ENCODE results near the gene CCDC150.
"Not testable (repeated sequence)": the region's sequence is repeated elsewhere in the genome, so short reads cannot be mapped to it uniquely, and the experiment has no call there.

Gene CCDC150

DNA sequence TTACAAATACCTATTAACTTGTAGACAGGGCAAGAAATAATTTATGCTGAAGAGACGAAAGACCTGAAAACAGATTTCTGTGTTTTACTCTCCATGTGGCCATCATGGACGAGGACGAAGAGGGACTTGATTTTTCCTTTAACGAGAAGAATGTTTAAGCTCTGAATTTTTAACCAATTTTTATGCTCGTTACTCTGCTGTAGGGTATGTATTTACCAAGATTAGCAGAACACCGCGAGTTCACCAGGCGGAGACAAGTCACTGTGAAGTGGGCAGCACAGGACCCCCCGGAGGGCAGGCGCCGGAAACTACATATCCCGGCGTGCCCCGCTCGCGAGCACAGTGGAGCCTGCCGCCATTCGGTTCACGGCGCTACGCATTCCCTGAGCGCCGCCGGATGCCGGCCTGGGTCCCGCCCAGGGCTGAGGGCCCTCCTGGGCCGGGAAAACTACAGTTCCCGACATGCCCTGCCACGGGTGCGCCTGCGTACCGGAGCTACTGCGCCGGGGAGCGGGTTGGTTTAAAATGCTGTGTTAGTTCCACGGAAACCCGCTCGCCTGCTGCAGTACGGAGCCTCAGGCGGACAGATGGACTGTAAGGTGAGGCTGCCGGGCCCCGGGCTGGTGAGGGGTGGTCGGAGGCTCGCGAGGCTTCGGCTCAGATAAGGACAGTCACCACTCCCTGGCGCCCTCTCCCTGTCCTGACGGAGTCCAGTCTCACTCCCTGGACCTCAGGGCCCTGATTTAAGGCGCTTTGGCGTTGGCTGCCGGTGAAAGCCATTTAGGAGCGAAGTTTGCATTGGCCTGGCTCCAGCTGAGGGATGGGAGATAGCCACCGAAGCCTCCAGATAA is at the start of gene CCDC150:
Gene CCDC150 (plus strand): TSS at position 536 of the 851 bp plus-strand sequence. CDS start 52 bp downstream, at position 588.
- peak; percentile 94 for DNase-seq

GRCh38 chr2:196590286-196590685 is 49.2 kb upstream of the CCDC150 start:
- no peak for DNase-seq

GRCh38 chr2:196591004-196591403 is 48.5 kb upstream of the CCDC150 start:
- no peak for DNase-seq

DNA sequence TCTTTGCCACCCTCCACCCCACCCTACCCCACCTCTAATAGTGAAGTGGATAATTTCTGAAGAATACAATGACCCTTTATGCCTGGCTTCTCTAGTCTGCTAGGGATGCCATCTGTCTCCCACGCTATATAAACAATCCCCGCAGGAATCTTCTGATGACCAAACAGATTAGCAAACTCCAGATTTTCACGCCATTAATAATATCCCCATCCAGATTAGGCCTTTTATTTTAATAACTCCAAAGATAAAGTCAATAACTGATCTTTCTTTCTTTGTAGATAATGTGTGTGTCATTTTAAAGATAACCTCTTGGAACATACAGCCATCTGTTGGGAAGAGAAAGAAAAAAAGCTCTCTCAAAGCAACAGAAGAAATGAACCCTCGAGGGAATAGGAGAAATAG is 47.9 kb upstream of the CCDC150 start:
- no peak for DNase-seq

- DNase-seq, result no peak
Observed at GRCh38 chr2:196592331-196592910, 47.1 kb upstream of the CCDC150 start.

GRCh38 chr2:196592911-196593881 is 46.3 kb upstream of the CCDC150 start, which contains the start of gene HECW2:
Gene HECW2, minus strand, starts transcription at chr2:196593554.
- DNase-seq, result no peak

DNA sequence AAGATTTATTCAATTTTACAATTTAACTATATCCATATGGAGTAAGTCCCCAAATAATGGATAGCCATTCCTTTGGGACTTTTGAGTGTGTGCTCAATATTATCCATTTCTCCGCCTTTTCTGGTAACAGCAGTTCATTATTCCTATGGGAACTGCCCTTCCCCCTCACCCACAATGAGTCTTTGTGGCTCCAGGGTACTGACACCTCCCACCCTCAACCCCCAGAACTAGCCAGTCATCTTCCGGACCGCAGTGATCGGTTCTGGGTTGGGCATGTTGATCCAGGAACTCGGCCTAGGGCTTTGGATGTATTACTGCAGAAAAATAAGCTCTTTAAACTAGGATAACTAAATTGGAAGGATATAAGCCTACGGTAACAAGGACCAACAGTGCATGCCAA is 45.4 kb upstream of the CCDC150 start:
- no peak for DNase-seq

DNA sequence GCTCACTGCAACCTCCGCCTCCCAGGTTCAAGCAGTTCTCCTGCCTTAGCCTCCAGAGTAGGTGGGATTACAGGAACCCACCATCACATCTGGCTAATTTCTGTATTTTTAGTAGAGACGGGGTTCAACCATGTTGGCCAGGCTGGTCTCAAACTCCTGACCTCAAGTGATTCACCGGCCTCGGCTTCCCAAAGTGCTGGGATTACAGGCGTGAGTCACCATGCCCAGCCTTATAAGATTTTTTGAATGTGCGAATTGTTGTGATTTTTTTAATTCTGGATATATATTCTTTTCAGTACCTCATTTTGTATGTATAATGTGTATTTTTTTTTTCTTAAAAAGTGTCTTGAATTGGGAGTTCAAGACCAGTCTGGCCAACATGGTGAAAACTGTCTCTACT is 42.0 kb upstream of the CCDC150 start:
- no peak for DNase-seq

DNA sequence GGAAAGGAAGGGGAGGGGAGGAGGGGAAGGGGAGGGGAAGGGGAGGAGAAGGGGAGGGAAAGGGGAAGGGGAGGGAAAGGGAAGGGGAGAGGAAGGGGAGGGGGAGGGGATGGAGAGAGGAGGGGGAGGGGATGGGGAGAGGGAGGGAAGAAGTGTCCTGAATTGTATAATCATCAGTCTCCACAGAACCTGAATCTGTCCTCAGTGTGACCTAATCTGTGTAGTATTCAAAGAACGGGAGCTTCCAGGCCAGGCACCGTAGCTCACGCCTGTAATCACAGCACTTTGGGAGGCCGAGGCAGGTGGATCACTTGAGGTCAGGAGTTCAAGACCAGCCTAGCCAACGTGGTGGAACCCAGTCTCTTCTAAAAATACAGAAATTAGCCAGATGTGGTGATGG is 41.1 kb upstream of the CCDC150 start:
- DNase-seq, result no peak

DNA sequence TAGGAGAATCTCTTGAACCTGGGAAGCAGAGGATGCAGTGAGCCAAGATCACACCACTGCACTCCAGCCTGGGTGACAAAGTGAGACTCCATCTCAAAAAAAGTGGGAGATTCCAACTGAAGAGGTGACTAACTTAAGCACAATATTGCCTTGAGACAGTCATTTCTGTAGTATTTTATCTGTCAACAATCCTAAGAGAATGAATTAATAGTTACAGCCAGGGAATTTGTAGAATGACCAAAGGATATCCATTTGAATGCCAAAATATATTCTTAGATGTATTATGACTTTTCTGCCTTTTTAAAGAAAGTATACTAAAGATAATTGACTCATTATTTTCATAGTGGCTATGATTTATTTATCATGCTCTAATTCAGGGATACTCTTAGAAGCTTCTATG is 40.7 kb upstream of the CCDC150 start:
- no peak for DNase-seq

GRCh38 chr2:196601430-196602306 is 37.8 kb upstream of the CCDC150 start:
- no peak for DNase-seq

DNA sequence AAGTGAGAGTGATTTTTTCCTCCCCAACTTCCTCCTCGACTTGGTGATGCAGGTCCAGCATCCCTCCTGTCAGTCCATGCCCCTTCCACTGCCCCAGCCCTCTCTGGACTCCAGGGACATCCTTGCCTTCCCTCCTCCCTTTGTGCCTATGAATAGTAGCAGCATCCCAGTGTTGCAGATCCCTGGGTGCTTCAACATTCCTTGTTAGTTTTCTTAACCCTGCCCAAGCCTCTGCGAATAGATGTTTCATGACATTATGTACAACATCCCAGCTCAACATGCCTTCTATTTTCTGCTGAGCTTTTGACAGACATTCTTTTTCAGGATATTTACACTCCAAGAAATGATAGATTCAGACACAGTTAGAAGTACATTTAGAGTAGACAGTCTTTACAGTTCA is 35.3 kb upstream of the CCDC150 start:
- no peak for DNase-seq

GRCh38 chr2:196606516-196606915 is 33.0 kb upstream of the CCDC150 start:
- DNase-seq, result no peak

GRCh38 chr2:196607073-196607472 is 32.4 kb upstream of the CCDC150 start:
- no peak for DNase-seq

- DNase-seq, result not testable (repeated sequence)
Observed at GRCh38 chr2:196607896-196608295, 31.6 kb upstream of the CCDC150 start.

DNA sequence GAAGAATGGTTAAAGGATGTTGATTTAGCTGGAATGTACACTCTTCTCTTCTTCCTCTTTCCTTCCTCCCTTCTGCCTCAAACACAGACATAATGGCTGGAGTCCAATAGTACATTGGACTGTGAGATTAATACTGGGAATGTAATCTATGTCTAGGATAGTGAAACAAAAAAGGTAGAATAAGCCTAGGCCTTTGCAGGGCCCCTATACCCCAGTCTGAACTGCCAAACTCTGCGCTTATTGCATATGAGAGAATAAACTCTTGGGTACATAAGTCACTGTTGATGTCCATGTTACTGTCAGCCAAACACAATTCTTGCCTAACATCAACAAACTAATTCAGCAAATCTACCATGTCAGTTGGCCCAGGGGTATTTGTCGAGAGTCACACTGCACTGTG is 29.7 kb upstream of the CCDC150 start:
- no peak for DNase-seq

- DNase-seq, result no peak
Observed at GRCh38 chr2:196610796-196611195, 28.7 kb upstream of the CCDC150 start.

- no peak for DNase-seq
Observed at GRCh38 chr2:196613302-196613701, 26.2 kb upstream of the CCDC150 start.

- DNase-seq, result no peak
Observed at GRCh38 chr2:196617430-196617829, 22.1 kb upstream of the CCDC150 start.

GRCh38 chr2:196618661-196619060 is 20.9 kb upstream of the CCDC150 start:
- no peak for DNase-seq

DNA sequence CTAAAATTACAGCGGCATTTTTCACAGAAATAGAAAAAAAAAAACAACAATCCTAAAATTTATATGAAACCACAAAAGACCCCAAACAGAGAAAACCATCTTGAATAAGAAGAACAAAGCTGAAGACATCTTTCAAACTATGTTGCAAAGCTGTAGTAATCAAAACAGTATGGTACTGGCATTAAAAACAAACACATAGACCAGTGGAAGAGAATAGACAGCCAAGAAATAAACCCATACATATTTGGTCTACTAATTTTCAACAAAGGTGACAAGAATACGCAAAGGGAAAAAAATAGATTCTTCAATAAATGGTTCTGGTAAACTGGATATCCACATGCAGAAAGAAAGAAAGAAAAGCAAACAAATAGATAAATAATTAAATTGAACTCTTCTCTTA is 9.0 kb upstream of the CCDC150 start:
- no peak for DNase-seq

GRCh38 chr2:196635156-196635555 is 4.4 kb upstream of the CCDC150 start:
- DNase-seq, result no peak
